Measurements from ENCODE around the gene KLRC2. TPM values are rescaled to one million over a fixed set of nuclear protein-coding genes. Genes with fewer than 3 reads are reported as not detected.
"Not testable (repeated sequence)": the region's sequence is repeated elsewhere in the genome, so short reads cannot be mapped to it uniquely, and the experiment has no call there.

KLRC2 gene
- total RNA-seq = not detected
- not detected for polyA plus RNA-seq (2013, experiment 1 of 2)
- polyA plus RNA-seq (2013, experiment 2 of 2) = not detected
- long read RNA-seq, experiment 1 = 0 reads
- long read RNA-seq, experiment 2 = 0 reads
- long read RNA-seq, experiment 3 = 0 reads
- long read RNA-seq, experiment 4 = 0 reads

- WGBS, 2 experiments (ENCODE audit: insufficient coverage in 1 of 2, insufficient read length in 1 of 2) = 83% methylated on average over 2 of the region's 3 CpGs; no CpG with 5 or more reads in 1 of the 2 experiments
- not testable (repeated sequence) for H3K9me3 ChIP-seq (ENCODE audit: control insufficient read depth, low read length); H3K27me3 Mint-ChIP-seq (ENCODE audit: insufficient read depth); H3K4me1 ChIP-seq (ENCODE audit: control insufficient read depth, insufficient read depth, low read length); DNase-seq; H3K4me3 ChIP-seq (ENCODE audit: low read length); H3K27me3 ChIP-seq (ENCODE audit: control insufficient read depth, insufficient read depth, low read length, poor library complexity, severe bottlenecking); H3K9me3 Mint-ChIP-seq; H3K4me1 Mint-ChIP-seq; H3K27ac Mint-ChIP-seq; H3K27ac ChIP-seq (ENCODE audit: low read depth, low read length); H3K9ac ChIP-seq (ENCODE audit: extremely low read depth, low read length, poor library complexity, severe bottlenecking); H3K36me3 Mint-ChIP-seq (ENCODE audit: low read depth); H3K36me3 ChIP-seq (ENCODE audit: control insufficient read depth, insufficient read depth, low read length); H3K4me3 Mint-ChIP-seq
Measured at GRCh38 chr12:10435816-10436215, at the start of gene KLRC2. TSS of gene KLRC2 (minus strand) at chr12:10436010. CDS start at chr12:10435986, 24 bp downstream.

- not testable (repeated sequence) for H3K27me3 Mint-ChIP-seq (ENCODE audit: insufficient read depth); H3K27ac Mint-ChIP-seq; H3K4me3 ChIP-seq (ENCODE audit: low read length); H3K27ac ChIP-seq (ENCODE audit: low read depth, low read length); H3K9ac ChIP-seq (ENCODE audit: extremely low read depth, low read length, poor library complexity, severe bottlenecking); H3K4me3 Mint-ChIP-seq; H3K36me3 ChIP-seq (ENCODE audit: control insufficient read depth, insufficient read depth, low read length); H3K27me3 ChIP-seq (ENCODE audit: control insufficient read depth, insufficient read depth, low read length, poor library complexity, severe bottlenecking); H3K36me3 Mint-ChIP-seq (ENCODE audit: low read depth); H3K4me1 Mint-ChIP-seq; H3K4me1 ChIP-seq (ENCODE audit: control insufficient read depth, insufficient read depth, low read length)
- DNase-seq = peak; percentile 33
- peaks cover 27% of the 10 kb centered on the region for H3K9me3 Mint-ChIP-seq
- 76 to 91% methylated on average over 2 of the region's 2 CpGs for WGBS, 2 experiments (ENCODE audit: insufficient coverage in 1 of 2, insufficient read length in 1 of 2)
- H3K9me3 ChIP-seq (ENCODE audit: control insufficient read depth, low read length) = peaks cover 12% of the 10 kb centered on the region
Measured at GRCh38 chr12:10481901-10482300, 46.1 kb upstream of the KLRC2 start.

GRCh38 chr12:10472808-10473207 is 37.0 kb upstream of the KLRC2 start:
- not testable (repeated sequence) for H3K27me3 Mint-ChIP-seq (ENCODE audit: insufficient read depth); H3K4me1 Mint-ChIP-seq; H3K9ac ChIP-seq (ENCODE audit: extremely low read depth, low read length, poor library complexity, severe bottlenecking); H3K27me3 ChIP-seq (ENCODE audit: control insufficient read depth, insufficient read depth, low read length, poor library complexity, severe bottlenecking); H3K4me1 ChIP-seq (ENCODE audit: control insufficient read depth, insufficient read depth, low read length); H3K36me3 Mint-ChIP-seq (ENCODE audit: low read depth); H3K27ac Mint-ChIP-seq; H3K9me3 ChIP-seq (ENCODE audit: control insufficient read depth, low read length); H3K36me3 ChIP-seq (ENCODE audit: control insufficient read depth, insufficient read depth, low read length); H3K27ac ChIP-seq (ENCODE audit: low read depth, low read length); DNase-seq; H3K4me3 ChIP-seq (ENCODE audit: low read length); H3K4me3 Mint-ChIP-seq
- 90 to 96% methylated on average over 4 to 5 of the region's 5 CpGs for WGBS, 2 experiments (ENCODE audit: insufficient coverage in 1 of 2, insufficient read length in 1 of 2)
- H3K9me3 Mint-ChIP-seq = peaks cover 36% of the 10 kb centered on the region

DNA sequence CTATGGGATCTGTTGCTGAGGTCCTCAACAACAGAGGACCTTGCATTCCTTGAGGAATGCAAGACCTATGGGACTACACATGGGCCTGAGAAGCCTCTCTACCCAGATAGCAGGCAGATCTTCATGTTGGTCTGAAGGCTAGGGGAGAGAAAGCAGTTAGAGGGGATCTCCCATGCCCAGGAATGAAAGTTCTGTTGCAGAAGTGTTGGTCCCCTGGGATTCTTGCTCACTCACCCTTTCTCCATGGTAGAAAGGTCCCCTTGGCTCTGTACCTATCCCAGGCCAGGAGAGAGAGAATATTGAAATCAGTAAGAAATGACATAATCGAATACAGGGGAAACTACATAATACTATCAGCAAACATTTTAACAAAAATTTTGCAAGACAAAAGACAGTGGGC is 33.9 kb upstream of the KLRC2 start:
- Histone ChIP-seq H3K4me3 (ENCODE audit: low read length) (no peak overlapping the region), H3K9me3 (ENCODE audit: control insufficient read depth, low read length) (no peaks in the 10 kb centered on the region), H3K36me3 (ENCODE audit: control insufficient read depth, insufficient read depth, low read length) (no peaks in the 10 kb centered on the region), H3K9ac (ENCODE audit: extremely low read depth, low read length, poor library complexity, severe bottlenecking) (no peak overlapping the region), H3K27me3 (ENCODE audit: control insufficient read depth, insufficient read depth, low read length, poor library complexity, severe bottlenecking) (no peaks in the 10 kb centered on the region), H3K4me1 (ENCODE audit: control insufficient read depth, insufficient read depth, low read length) (no peaks in the 10 kb centered on the region), H3K27ac (ENCODE audit: low read depth, low read length) (no peak overlapping the region)
- WGBS, 2 experiments (ENCODE audit: insufficient coverage in 1 of 2, insufficient read length in 1 of 2) = no CpG with 5 or more reads among the region's 1 CpG
- Mint-ChIP-seq H3K27ac (no peak overlapping the region), H3K36me3 (ENCODE audit: low read depth) (no peaks in the 10 kb centered on the region), H3K9me3 (peaks cover 21% of the 10 kb centered on the region), H3K4me3 (no peak overlapping the region), H3K27me3 (ENCODE audit: insufficient read depth) (peaks cover 5% of the 10 kb centered on the region), H3K4me1 (no peaks in the 10 kb centered on the region)
- TF ChIP-seq CTCF (conservative IDR thresholded peaks at IDR 0.05) = no peak
- no peak for DNase-seq

Data from endodermal cell (in vitro differentiated cells).